Hematopoietic multipotent progenitor cell treated with erythropoietin and hydrocortisone succinate and interleukin-3 and kit ligand, for 6 days (in vitro differentiated cells): Measurements from ENCODE around the gene CCDC92.

Experiments
- DNase-seq: peaks from one replicate; pipeline ENCODE4 v3.0.0-alpha.2; 2015

Gene CCDC92

GRCh38 chr12:123886258-123886657 is 86.4 kb downstream of the CCDC92 start:
- DNase-seq: no peak
